GM18873 (cell line): ENCODE data around the gene PDCL2.
"Not testable (repeated sequence)": the region's sequence is repeated elsewhere in the genome, so short reads cannot be mapped to it uniquely, and the experiment has no call there.

Experiments
- ATAC-seq: cut with Tn5 transposase; IDR thresholded peaks from one replicate; pipeline ENCODE4 v1.9.1; 2021; ENCODE audit warnings: mild to moderate bottlenecking, moderate library complexity, moderate number of reproducible peaks; ENCODE audit not compliant: unreplicated experiment, low FRiP score

PDCL2 gene

GRCh38 chr4:55592014-55592413, at the start of gene PDCL2:
Gene PDCL2 (minus strand): TSS chr4:55592245. CDS start chr4:55592109, 136 bp downstream.
- no peak for ATAC-seq

GRCh38 chr4:55637272-55637820, 45.3 kb upstream of the PDCL2 start:
- ATAC-seq: no peak

GRCh38 chr4:55636656-55636999, 44.6 kb upstream of the PDCL2 start:
- ATAC-seq: no peak

- peak; percentile 54 for ATAC-seq
Measured at GRCh38 chr4:55635741-55636655, 44.0 kb upstream of the PDCL2 start, which contains the start of gene NMU. Gene NMU (minus strand): TSS chr4:55636298. CDS start chr4:55636192, 106 bp downstream.

- ATAC-seq: no peak
Measured at GRCh38 chr4:55635282-55635681, 43.2 kb upstream of the PDCL2 start.

GRCh38 chr4:55634417-55635128, 42.5 kb upstream of the PDCL2 start:
- ATAC-seq: no peak

- ATAC-seq: no peak
Measured at GRCh38 chr4:55633903-55634302, 41.9 kb upstream of the PDCL2 start.

- no peak for ATAC-seq
Measured at GRCh38 chr4:55625835-55626234, 33.8 kb upstream of the PDCL2 start.

- ATAC-seq: not testable (repeated sequence)
Measured at GRCh38 chr4:55624063-55624462, 32.0 kb upstream of the PDCL2 start.

GRCh38 chr4:55618546-55619143, 26.6 kb upstream of the PDCL2 start:
- no peak for ATAC-seq

GRCh38 chr4:55617587-55618197, 25.6 kb upstream of the PDCL2 start:
- peak; percentile 98 for ATAC-seq

GRCh38 chr4:55615008-55615407, 23.0 kb upstream of the PDCL2 start:
- ATAC-seq: no peak

GRCh38 chr4:55613621-55614020, 21.6 kb upstream of the PDCL2 start:
- no peak for ATAC-seq

GRCh38 chr4:55612341-55612740, 20.3 kb upstream of the PDCL2 start:
- ATAC-seq: no peak

GRCh38 chr4:55611358-55612059, 19.5 kb upstream of the PDCL2 start:
- no peak for ATAC-seq

GRCh38 chr4:55610381-55610780, 18.3 kb upstream of the PDCL2 start:
- no peak for ATAC-seq

GRCh38 chr4:55609393-55609866, 17.4 kb upstream of the PDCL2 start:
- no peak for ATAC-seq

- no peak for ATAC-seq
Measured at GRCh38 chr4:55608591-55608990, 16.5 kb upstream of the PDCL2 start.

GRCh38 chr4:55604996-55605395, 13.0 kb upstream of the PDCL2 start:
- no peak for ATAC-seq

- no peak for ATAC-seq
Measured at GRCh38 chr4:55600640-55601039, 8.6 kb upstream of the PDCL2 start.
